Subcutaneous abdominal adipose tissue (tissue), 5 donors: Measurements from ENCODE around the gene FBXO2.

Experiments used
- H3K27ac ChIP-seq: one replicate; pipeline ENCODE4 v1.7.0; 2013; ENCODE audit warnings: low read depth, mild to moderate bottlenecking, inconsistent platforms, low read length, moderate library complexity
- H3K27me3 ChIP-seq, 5 donors: one replicate each; pipeline ENCODE4 v1.7.0; 2013; ENCODE audit warnings: low read length in 5 of 5, inconsistent platforms in 1 of 5; ENCODE audit not compliant: control insufficient read depth in 5 of 5, insufficient read depth in 4 of 5
- H3K36me3 ChIP-seq, 5 donors: one replicate each; pipeline ENCODE4 v1.7.0; 2013; ENCODE audit warnings: low read length in 5 of 5; ENCODE audit not compliant: control insufficient read depth in 5 of 5, insufficient read depth in 5 of 5
- H3K4me1 ChIP-seq, 5 donors: one replicate each; pipeline ENCODE4 v1.7.0; 2013; ENCODE audit warnings: low read length in 5 of 5, mild to moderate bottlenecking in 3 of 5, moderate library complexity in 1 of 5; ENCODE audit not compliant: control insufficient read depth in 5 of 5, insufficient read depth in 5 of 5
- H3K4me3 ChIP-seq, 5 donors: one replicate each; pipeline ENCODE4 v1.7.0; 2013; ENCODE audit warnings: low read length in 5 of 5, low read depth in 1 of 5
- H3K9ac ChIP-seq, 5 donors: one replicate each; pipeline ENCODE4 v1.7.0; 2013; ENCODE audit warnings: low read length in 5 of 5, mild to moderate bottlenecking in 4 of 5, moderate library complexity in 3 of 5
- H3K9me3 ChIP-seq, 5 donors: one replicate each; pipeline ENCODE4 v1.7.0; 2013; ENCODE audit warnings: low read length in 5 of 5; ENCODE audit not compliant: control insufficient read depth in 5 of 5
- donor health status: healthy.
- donor health status: healthy.
- donor health status: healthy.
- donor health status: healthy.
- donor health status: healthy.

The FBXO2 gene

GRCh38 chr1:11639372-11639771 is 14.9 kb downstream of the FBXO2 start:
- Histone ChIP-seq H3K4me1 (peaks cover 0 to 16% (median 0%) of the 10 kb centered on the region in 5 donors), H3K9me3 (no peaks in the 10 kb centered on the region), H3K9ac (no peak overlapping the region), H3K27ac (no peak overlapping the region), H3K27me3 (peaks cover 5 to 19% (median 13%) of the 10 kb centered on the region in 5 donors), H3K36me3 (no peaks in the 10 kb centered on the region), H3K4me3 (no peak overlapping the region)

GRCh38 chr1:11638121-11638520 is 16.1 kb downstream of the FBXO2 start:
- H3K4me1 ChIP-seq, result peaks cover 0 to 16% (median 0%) of the 10 kb centered on the region in 5 donors
- H3K27ac ChIP-seq, result no peak overlapping the region
- H3K9ac ChIP-seq, result no peak overlapping the region
- H3K4me3 ChIP-seq, result no peak overlapping the region
- no peaks in the 10 kb centered on the region for H3K9me3 ChIP-seq
- H3K27me3 ChIP-seq, result peaks cover 5 to 26% (median 17%) of the 10 kb centered on the region in 5 donors
- H3K36me3 ChIP-seq, result no peaks in the 10 kb centered on the region

- peaks cover 8 to 34% (median 13%) of the 10 kb centered on the region in 5 donors for H3K27me3 ChIP-seq
- H3K36me3 ChIP-seq, result no peaks in the 10 kb centered on the region
- no peaks in the 10 kb centered on the region for H3K4me1 ChIP-seq
- H3K27ac ChIP-seq, result no peak overlapping the region
- no peaks in the 10 kb centered on the region for H3K9me3 ChIP-seq
- H3K9ac ChIP-seq, result no peak overlapping the region
- H3K4me3 ChIP-seq, result no peak overlapping the region
Observed at GRCh38 chr1:11634365-11635192, 19.6 kb downstream of the FBXO2 start.

GRCh38 chr1:11629184-11630016 is 24.8 kb downstream of the FBXO2 start:
- H3K27me3 ChIP-seq, result peaks cover 5 to 44% (median 31%) of the 10 kb centered on the region in 5 donors
- H3K4me1 ChIP-seq, result no peaks in the 10 kb centered on the region
- H3K9ac ChIP-seq, result no peak overlapping the region
- no peak overlapping the region for H3K4me3 ChIP-seq
- H3K36me3 ChIP-seq, result no peaks in the 10 kb centered on the region
- no peak overlapping the region for H3K27ac ChIP-seq
- peaks cover 0 to 4% (median 0%) of the 10 kb centered on the region in 5 donors for H3K9me3 ChIP-seq

GRCh38 chr1:11628767-11629166 is 25.5 kb downstream of the FBXO2 start:
- H3K9me3 ChIP-seq, result peaks cover 0 to 4% (median 0%) of the 10 kb centered on the region in 5 donors
- H3K27me3 ChIP-seq, result peaks cover 5 to 37% (median 25%) of the 10 kb centered on the region in 5 donors
- no peak overlapping the region for H3K27ac ChIP-seq
- no peaks in the 10 kb centered on the region for H3K4me1 ChIP-seq
- no peaks in the 10 kb centered on the region for H3K36me3 ChIP-seq
- no peak overlapping the region for H3K4me3 ChIP-seq
- H3K9ac ChIP-seq, result no peak overlapping the region

- H3K27me3 ChIP-seq, result peaks cover 8 to 44% (median 25%) of the 10 kb centered on the region in 5 donors
- no peak overlapping the region for H3K4me3 ChIP-seq
- H3K4me1 ChIP-seq, result no peaks in the 10 kb centered on the region
- no peak overlapping the region for H3K27ac ChIP-seq
- no peaks in the 10 kb centered on the region for H3K36me3 ChIP-seq
- H3K9me3 ChIP-seq, result peaks cover 0 to 4% (median 0%) of the 10 kb centered on the region in 5 donors
- no peak overlapping the region for H3K9ac ChIP-seq
Observed at GRCh38 chr1:11626551-11626950, 27.7 kb downstream of the FBXO2 start.

GRCh38 chr1:11623702-11624101 is 30.5 kb downstream of the FBXO2 start:
- Histone ChIP-seq H3K9me3 (peaks cover 0 to 2% (median 0%) of the 10 kb centered on the region in 5 donors), H3K9ac (no peak overlapping the region), H3K27ac (no peak overlapping the region), H3K4me1 (no peaks in the 10 kb centered on the region), H3K27me3 (peaks cover 5 to 47% (median 16%) of the 10 kb centered on the region in 5 donors), H3K4me3 (no peak overlapping the region), H3K36me3 (no peaks in the 10 kb centered on the region)

- no peaks in the 10 kb centered on the region for H3K36me3 ChIP-seq
- no peak overlapping the region for H3K9ac ChIP-seq
- no peak overlapping the region for H3K4me3 ChIP-seq
- H3K9me3 ChIP-seq, result peaks cover 0 to 2% (median 0%) of the 10 kb centered on the region in 5 donors
- H3K4me1 ChIP-seq, result no peaks in the 10 kb centered on the region
- H3K27me3 ChIP-seq, result peaks cover 5 to 46% (median 22%) of the 10 kb centered on the region in 5 donors
- no peak overlapping the region for H3K27ac ChIP-seq
Observed at GRCh38 chr1:11622398-11622797, 31.8 kb downstream of the FBXO2 start.

- Histone ChIP-seq H3K4me3 (no peak overlapping the region), H3K9me3 (peaks cover 0 to 2% (median 0%) of the 10 kb centered on the region in 5 donors), H3K27ac (no peak overlapping the region), H3K27me3 (peaks cover 5 to 51% (median 29%) of the 10 kb centered on the region in 5 donors), H3K36me3 (no peaks in the 10 kb centered on the region), H3K9ac (no peak overlapping the region), H3K4me1 (no peaks in the 10 kb centered on the region)
Observed at GRCh38 chr1:11620924-11621323, 33.3 kb downstream of the FBXO2 start.

GRCh38 chr1:11620405-11620804 is 33.8 kb downstream of the FBXO2 start:
- peaks cover 5 to 46% (median 24%) of the 10 kb centered on the region in 5 donors for H3K27me3 ChIP-seq
- no peak overlapping the region for H3K4me3 ChIP-seq
- no peaks in the 10 kb centered on the region for H3K4me1 ChIP-seq
- peaks cover 0 to 2% (median 0%) of the 10 kb centered on the region in 5 donors for H3K9me3 ChIP-seq
- no peak overlapping the region for H3K9ac ChIP-seq
- H3K36me3 ChIP-seq, result no peaks in the 10 kb centered on the region
- no peak overlapping the region for H3K27ac ChIP-seq
